GM19043 (cell line): ENCODE data around the gene GNAT1.
"Not testable (repeated sequence)": the region's sequence is repeated elsewhere in the genome, so short reads cannot be mapped to it uniquely, and the experiment has no call there.

Source experiments
- ATAC-seq: cut with Tn5 transposase; IDR thresholded peaks from one replicate; pipeline ENCODE4 v1.9.1; 2021; ENCODE audit warnings: low read depth; ENCODE audit not compliant: unreplicated experiment

GNAT1 gene

DNA sequence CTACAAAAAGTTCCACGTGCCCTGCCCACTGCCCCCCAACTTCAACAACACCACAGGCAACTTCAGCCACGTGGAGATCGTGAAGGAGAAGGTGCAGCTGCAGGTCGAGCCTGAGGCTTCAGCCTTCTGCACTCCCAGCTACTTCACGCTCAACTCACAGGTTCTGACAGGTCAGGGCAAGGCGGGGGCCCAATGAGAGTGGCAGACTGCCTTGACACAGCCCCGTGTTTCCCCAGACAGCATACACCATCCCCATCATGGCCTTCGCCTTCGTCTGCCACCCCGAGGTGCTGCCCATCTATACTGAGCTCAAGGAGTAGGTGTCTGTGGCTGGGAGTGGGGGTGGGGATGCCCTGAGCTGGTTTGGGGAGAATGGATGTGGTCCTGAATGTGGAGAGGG is 26.3 kb downstream of the GNAT1 start:
- ATAC-seq, result no peak

DNA sequence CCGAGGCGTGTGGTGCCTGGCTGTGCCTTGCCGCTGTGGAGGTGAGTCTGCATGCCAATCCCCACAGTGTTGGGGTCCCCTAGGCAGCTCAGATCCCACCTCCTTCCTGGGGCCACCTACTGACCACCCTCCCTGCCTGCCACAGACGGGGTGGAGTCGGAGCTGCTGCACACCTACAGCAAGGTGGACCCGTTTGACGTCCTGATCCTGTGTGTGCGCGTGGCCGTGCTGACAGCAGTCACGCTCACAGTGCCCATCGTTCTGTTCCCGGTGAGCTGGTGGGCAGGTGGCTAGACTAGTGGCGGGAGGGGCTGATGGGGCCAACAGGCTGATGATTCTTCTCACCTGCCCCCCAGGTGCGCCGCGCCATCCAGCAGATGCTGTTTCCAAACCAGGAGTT is 27.0 kb downstream of the GNAT1 start:
- no peak for ATAC-seq

DNA sequence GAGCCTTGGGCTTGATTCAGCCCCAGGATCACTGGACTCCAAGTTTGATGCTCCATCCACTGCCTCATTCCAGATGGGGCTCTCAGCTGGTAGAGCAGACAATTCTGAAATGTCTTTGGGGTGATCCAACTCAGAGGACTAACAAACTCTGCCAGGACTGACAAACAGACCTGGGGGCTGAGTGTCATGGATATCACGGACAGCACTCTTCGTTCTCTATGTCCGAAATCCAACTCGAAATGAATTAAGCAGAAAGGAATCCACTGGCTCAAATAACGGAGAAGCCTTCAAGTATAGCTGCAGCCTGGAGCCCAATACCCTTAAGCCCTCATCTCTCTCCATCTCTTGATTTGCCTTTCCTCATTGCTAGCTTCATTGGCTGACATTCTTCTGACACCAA is 27.9 kb downstream of the GNAT1 start:
- no peak for ATAC-seq

DNA sequence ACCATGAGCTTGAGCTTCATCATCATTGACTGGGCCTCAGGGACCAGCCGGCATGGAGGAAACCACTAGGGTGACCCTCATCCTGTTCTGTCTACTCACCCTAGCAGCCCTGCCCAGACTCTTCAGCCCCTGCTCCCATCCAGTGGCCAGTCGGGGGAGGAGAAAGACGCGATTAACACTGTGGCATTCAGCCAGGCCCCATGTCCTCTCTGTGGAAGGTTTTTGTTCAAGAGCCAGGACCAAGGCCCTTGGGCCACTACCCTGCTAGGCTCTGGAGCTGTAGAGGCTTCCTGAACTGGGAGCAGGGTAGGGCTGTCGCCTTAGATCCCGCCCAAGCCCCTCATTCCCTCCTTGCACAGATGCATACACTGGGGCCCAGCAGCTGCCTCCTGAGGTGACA is 28.7 kb downstream of the GNAT1 start:
- ATAC-seq, result no peak

DNA sequence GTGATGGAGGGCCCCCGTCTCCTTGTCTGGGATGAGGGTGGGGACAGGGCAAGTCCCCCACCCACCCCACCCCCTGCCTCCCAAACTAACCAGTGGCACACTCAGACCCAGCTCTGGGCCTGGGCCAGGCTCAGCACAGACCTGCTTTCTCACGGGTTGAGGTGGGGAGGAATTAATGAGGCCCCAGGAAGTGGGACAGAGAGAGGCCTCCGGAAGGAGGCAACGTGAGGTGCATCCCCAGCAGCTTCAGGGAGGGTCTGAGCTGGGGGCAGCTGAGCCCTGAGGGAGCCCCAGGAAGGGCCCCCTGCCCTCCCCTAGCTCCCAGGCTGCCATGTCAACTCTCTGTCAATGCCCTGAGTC is 29.6 kb downstream of the GNAT1 start:
- ATAC-seq, result no peak

DNA sequence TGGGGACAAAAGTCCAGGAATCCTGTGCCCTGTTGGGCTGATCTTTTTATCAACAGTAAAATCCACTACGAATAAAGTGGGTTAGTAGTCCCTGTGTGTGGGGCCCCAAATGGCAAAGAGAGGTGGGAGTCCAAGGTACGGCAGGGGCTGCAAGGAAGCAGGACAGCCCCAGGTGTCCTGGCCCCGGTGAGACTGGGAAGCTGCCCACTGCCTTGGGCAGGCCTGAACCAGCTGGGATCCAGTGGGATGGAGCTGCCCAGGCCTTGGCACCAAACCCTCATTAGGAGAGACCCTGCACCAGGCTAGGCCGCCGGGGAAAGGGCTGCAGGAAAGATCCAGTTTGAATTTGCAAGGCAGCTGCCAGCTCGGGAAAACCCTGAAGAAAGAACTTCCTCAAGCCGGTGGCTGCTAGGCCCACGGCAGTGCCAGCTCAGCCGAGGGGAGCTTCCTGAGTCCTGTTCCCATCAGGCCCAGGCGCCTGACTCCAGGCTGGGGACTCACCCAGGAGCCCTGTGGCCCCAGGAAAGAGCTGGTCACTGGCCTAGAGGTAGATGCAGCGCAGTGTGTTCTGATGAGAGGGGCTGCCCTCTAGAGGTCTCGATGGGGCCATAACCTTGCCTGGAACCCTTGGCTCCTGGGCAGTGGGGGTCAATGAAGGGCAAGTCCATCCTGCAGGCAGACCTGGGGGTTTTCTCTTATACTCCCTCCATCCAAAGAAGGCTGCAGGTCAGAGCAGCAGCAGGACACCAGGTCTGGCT is 30.2 kb downstream of the GNAT1 start:
- no peak for ATAC-seq

DNA sequence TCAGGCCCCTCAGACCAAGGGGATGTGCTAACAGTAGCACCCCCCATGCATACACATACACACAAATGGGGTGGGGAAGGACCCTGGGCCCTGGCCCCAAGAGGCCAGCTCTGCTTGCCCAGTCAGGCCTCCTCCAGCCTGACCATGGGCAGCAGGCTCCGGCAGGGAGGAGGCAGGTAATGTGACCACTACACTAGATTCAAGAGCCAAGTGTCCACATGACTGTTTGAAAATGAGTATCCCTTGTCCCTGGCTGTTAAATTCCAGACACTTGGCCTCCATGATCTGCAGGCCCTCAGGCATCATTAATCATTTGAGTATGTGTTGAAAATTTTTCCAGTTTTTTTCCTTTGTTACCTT is 30.7 kb downstream of the GNAT1 start:
- ATAC-seq, result no peak

DNA sequence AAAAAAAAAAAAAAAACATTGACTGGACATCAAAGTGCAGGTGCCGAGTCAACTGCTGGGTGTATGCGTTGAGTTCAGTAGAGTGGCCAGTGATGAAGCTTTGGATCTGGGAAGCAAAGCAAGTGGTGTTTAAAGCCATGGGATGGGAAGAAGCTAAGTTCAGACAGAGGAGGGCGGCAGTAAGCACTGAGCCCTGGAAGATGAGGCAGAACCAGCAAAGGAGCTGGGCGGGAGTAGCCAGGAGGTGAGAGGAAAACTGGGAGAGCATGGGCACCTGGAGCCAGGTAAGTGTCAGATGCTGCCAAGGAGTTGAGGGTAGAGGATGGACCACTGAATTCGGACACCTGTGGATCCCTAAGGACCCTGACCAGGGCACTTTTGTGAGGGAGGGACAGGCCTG is 33.2 kb downstream of the GNAT1 start:
- no peak for ATAC-seq

DNA sequence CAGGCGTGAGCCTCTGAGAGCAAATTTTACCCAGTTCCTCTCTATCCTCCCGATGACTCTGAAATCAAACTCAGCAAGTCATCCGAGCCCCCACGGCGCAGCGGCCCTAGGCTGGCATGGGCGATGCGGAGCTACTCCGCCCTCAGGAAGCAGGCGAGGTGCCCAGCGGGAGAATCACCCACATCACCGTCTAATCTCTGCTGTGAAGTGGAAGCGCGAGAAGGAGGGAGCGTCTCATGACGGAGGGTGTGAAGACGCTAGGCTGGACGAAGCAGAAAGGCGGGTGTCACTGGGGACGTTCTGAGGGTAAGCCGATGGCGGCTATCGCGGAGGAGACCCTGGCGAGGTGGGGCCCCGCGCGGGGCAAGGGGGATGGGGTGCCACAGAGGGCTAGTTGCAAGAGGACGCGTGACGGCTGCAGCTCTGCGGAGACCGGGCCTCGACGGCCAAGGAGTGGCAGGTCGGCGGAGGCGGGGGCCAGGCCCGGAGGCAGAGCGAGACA is 35.5 kb downstream of the GNAT1 start:
- no peak for ATAC-seq

DNA sequence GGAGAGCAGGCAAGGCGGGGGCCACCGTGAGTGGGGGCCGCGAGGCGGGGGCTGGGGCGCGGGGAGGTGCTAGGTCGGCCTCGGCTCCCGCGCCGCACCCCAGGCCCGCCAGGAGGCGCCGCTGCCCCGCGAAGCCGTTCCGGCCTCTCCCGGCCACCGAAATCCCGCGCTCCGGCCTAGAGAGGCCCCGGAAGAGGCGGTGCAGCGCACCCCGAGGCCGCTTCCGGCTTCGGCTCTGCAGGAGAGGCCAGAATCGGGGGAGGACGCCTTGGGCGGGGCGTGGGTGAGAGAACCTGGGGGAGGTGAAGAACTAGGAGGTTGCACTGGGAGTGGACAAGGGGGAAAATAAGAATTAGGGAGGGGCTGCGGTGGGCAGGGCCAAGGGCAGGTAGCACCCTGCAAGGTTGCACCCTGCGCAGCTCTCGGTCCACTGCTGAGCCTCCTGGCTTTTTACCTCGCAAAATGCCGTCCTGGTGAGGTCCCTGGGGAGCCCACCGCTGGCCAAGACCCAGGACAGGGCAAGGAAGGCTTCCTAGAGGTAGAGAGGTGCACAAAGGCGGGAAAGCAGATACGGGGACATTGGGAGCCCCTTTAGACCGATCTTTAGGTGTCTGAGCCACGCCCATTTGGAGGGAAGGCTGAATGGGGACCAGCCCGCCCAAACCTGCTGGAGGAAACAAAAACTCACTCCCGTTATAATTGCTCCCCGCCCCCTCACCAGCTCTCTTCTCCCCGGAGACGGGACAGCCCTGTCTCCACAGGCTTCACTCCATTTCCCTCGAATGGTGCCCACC is 36.2 kb downstream of the GNAT1 start:
- ATAC-seq, result peak; percentile 92

DNA sequence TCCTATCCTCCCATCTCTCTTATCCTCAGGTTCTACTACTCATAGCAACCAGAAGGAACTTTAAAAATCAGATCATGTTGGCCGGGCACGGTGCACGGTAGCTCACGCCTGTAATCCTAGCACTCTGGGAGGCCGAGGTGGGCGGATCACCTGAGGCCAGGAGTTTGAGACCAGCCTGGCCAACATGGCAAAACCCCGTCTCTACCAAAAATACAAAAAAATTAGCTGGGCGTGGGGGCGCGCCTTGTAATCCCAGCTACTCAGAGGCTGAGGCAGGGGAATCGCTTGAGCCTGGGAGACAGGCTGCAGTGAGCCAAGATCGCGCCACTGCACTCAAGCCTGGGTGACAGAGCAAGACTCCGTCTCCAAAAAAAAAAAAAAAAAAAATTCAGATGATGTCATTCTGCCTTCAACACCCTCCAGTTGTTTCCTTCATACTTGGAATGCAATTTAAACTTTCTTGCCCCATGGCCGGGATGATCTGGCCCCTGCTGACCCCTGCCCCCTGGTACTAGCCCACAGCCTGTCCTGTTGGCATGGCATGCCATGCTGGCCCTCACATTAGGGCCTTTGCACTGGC is 36.9 kb downstream of the GNAT1 start:
- not testable (repeated sequence) for ATAC-seq

DNA sequence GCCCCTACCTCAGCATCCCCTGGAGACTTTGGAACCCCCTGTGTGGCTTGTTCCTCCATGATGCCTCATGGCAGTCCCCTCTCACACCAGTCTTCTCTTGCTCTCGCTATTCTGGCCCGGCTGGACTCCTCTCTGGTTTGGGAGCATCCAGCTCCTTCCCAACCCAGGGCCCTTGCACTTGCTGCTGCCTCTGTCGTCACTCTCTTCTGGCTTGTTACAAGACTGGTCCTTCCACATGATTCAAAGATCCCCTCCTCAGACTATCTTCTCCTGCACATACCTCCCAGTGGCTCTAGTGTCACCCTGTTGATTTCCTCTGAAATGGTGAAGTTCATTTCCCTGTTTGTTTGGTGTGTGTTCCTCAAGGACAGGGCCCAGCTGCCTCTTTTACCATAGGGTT is 38.1 kb downstream of the GNAT1 start:
- ATAC-seq, result no peak

DNA sequence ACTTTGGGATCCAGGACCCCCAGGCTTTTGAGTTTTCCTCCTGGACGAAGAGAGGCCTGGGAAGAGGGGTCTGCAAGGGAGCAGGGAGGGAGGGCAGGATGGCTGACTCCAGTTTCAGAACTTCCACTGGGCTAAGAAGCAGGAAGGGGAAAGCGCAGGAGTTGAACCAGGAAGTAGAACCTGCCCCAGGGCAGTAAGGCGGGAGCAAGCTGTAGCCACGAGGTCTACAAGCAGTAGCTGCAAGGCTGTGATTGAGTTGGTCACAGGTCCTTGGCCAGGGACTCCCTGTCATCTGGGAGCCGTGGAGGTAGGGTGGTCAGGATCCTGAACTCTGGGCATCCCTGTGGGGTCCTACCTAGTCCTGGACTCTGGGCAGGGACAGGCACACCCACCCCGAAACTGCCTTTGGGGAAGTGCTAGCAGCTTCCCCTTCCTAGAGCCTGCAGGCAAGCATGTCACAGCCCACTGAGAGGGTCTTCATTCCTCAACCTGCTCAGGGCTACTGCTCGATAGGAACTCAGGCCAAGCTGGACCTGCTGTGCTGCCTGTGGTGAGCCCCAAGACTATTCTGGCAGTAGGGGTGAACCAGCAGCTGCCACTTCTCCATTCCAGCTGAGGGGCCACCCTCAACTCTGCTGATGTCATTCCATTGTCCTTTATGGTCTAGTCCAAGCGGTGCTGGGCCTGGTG is 38.8 kb downstream of the GNAT1 start:
- no peak for ATAC-seq

DNA sequence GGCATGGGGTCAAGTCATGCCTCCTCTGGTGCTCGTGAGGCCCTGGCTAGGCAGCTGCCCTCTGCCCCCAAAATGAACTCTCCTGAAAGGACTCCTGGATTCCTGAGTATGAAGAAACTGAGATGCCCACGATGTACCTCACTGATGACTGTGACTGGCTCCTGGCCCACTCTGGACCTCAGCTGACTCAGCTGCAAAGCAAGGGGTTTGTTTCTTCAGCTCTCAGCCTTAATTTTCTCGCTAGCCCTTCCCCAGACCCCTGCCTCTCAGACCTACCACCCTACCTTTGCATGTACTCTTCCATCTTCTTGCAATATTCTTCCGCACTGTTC is 39.4 kb downstream of the GNAT1 start:
- no peak for ATAC-seq

DNA sequence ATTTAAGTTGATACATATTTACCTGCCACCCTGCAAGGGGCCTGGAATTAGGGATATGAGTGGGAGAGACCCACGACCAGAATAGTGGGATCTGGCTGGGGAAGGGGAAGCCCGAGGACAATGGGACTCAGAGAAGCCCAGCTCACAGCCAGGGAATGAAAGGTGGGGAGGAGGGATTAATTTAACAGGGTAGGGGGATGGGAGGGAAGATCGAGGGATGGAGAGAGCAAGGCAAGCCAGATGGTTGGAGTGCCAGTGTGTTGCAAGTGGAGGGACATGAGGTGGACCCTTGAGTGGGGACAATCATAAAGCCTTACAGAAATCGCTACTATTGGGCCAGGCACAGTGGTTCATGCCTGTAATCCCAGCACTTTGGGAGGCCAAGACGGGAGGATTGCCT is 40.2 kb downstream of the GNAT1 start:
- ATAC-seq, result no peak

DNA sequence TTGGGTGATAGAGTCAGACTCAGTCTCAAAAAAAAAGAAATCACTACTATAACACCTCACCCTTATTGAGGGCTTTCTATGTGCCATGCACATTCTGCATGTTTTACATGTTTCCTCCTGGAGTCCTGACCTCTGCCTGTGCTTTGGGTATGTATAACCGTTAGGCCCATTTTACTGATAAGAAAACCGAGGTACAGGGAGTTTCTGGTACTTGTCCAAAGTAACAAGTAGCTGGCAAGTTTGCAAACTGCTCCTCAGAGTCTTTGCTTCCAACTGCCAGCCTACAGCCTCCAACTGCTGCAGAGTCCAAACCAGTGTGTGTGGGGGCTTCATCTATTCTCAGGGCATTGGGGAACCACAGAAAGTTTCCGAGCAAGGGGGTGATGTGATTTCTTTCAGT is 40.9 kb downstream of the GNAT1 start:
- ATAC-seq, result no peak

DNA sequence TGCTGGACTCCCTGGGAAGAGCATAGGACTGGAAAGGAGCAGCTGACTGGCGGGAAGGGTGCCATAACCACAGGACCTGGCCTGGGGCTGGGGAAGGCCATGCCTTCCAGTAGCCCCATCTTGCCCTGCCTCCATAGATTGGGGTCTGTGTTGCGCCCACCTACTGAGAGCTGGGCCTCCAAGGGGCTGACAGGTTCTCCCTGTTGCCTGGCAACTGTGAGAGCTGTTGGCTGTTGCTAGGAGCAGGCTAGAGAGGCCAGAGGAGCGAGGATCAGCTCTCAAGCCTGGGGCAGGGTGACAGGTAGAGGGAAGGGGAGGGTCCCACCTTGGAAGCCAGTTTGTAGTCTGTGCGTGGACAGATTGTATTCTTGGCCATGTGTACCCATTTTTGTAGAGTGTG is 41.8 kb downstream of the GNAT1 start:
- ATAC-seq, result no peak

DNA sequence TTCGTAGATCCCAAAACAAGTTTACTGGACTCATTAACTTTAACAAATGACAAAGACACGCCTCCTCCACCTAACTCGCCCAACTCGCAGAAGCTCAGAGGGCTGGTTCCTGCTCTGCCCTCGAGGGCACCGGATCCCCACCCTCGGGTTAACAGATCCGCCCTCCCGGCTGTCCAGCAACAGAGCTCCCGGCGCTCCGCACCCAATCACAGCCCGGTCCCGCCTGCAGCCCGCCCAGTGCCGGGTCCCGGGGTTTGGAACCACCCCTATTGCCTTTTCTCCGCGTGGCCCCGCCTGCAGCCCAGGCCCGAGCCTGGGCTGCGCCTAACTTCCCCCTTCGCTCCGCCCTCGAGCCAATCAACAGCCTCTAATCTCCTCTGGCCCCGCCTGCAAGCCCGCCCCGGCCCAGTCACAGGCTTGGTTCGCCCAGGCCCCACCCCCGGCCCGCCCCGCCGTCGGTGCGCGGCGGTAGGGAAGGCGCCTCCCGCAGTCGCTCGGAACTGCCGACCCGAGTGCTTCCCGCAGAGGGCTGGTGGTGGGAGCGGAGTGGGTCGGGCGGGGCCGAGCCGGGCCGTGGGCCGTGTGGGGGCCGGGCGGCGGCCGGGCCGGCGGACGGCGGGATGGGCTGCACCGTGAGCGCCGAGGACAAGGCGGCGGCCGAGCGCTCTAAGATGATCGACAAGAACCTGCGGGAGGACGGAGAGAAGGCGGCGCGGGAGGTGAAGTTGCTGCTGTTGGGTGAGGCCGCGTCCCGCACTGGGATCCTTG is 44.5 kb downstream of the GNAT1 start, which contains the start of gene GNAI2:
GNAI2 (plus strand) TSS at position 489 of the 768 bp plus-strand sequence; CDS start at position 621, 132 bp downstream.
- ATAC-seq, result peak; percentile 90

DNA sequence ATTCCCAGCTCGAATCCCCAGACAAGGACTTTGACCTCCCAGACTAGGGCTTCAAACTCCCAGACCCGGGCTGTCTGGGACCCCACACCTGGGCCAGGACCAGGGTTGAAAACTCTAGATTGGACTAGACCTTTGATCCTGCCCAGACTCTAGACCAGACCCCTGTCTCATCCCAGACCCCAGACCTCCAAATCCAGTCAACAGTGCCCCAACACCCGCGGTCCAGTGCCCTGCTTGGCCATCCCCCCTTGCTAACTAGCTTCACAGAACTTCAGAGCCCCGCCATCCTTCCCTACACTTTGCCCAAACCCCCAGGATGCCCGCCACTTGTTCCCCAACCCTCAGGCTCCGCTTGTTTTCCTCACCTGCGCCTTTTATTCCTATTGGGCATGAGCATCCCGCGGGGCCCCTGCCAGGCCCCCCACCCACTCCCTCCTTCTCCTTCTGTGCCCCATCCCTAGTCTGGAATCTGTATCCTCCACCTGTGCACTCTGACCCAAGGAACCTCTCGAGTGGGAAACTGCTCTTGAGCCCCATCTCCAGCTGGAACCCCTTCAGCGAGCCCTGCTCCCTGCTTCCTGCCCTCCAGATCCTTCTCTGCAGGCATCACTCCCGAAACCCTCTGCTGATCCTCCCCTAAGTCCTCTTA is 45.2 kb downstream of the GNAT1 start:
- no peak for ATAC-seq

DNA sequence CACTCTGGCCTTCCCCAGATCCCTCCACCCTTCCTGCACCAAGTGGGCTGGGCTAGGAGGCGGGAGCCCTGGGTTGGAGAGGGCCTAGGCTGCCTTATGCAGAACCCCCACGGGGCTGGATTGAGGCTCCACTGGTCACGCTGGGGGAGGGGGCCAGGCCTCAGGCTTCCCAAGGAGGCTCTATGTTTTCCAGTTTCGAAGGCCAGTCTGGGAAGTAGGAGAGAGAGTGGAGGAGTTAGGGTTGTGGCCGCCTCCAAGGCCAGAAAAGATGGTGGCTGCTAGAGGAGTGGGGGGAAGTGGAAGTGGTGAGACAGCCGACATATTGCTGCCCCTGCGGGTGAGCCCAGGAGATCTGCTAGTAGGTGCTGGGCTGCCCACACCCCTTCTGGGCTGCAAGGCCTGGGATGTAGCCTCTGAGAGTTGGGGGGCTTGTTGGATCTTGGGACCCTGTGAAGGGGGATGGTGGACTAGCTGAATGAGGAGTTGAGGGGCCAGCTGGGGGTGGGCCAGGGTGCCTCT is 45.8 kb downstream of the GNAT1 start:
- no peak for ATAC-seq
